H1 (cell line): ENCODE measurements around the gene RBCK1. TPM values are rescaled to one million over a fixed set of nuclear protein-coding genes. Genes with fewer than 3 reads are reported as not detected.

Experiments
- CTCF ChIA-PET: fragments of 300-600 bp; sonication (Branson Sonifier 250); formaldehyde crosslinking; loops from one replicate; lab custom pipeline; 2021; ENCODE audit not compliant: partially characterized antibody; lab: Charles Lee
- POLR2A ChIA-PET: fragments of 300-600 bp; sonication (Branson Sonifier 250); formaldehyde crosslinking; loops from one replicate; lab custom pipeline; 2021; ENCODE audit warnings: inconsistent platforms; ENCODE audit not compliant: partially characterized antibody; lab: Charles Lee
- DNase-seq, 2 experiments: peaks; one replicate each; pipeline versions ENCODE4 v3.0.0 to v3.0.0-alpha.2; 2010 to 2022; ENCODE audit warnings: low spot score in 2 of 2, low read depth in 1 of 2, mixed read lengths in 1 of 2
- FAIRE-seq: peaks from 2 replicates; lab custom pipeline; 2011; peaks lifted over from hg19 to GRCh38; lab: Jason Lieb, UNC
- H2AFZ ChIP-seq: 2 replicates; pipeline ENCODE4 v1.8.1; 2012; ENCODE audit warnings: low read length, inconsistent platforms
- H2AK5ac ChIP-seq: 2 replicates; pipeline ENCODE4 v1.6.1; 2013; ENCODE audit warnings: low read depth, low read length
- H2BK120ac ChIP-seq: replicated peaks from 2 replicates; pipeline ENCODE3; 2013; ENCODE audit warnings: low read depth, low read length, inconsistent platforms
- H2BK12ac ChIP-seq: 2 replicates; pipeline ENCODE4 v1.6.1; 2013; ENCODE audit warnings: low read depth, low read length
- H2BK15ac ChIP-seq: 2 replicates; pipeline ENCODE4 v1.6.1; 2013; ENCODE audit warnings: low read length
- H2BK20ac ChIP-seq: 2 replicates; pipeline ENCODE4 v1.6.1; 2013; ENCODE audit warnings: low read length
- H2BK5ac ChIP-seq: 2 replicates; pipeline ENCODE4 v1.6.1; 2013; ENCODE audit warnings: low read depth, low read length
- H3K14ac ChIP-seq: 2 replicates; pipeline ENCODE4 v1.6.1; 2013; ENCODE audit warnings: inconsistent platforms; ENCODE audit not compliant: insufficient read length
- H3K18ac ChIP-seq: 2 replicates; pipeline ENCODE4 v1.6.1; 2013; ENCODE audit warnings: low read length; ENCODE audit errors: extremely low read depth
- H3K23ac ChIP-seq: 2 replicates; pipeline ENCODE4 v1.6.1; 2013; ENCODE audit warnings: inconsistent platforms; ENCODE audit not compliant: insufficient read length
- H3K23me2 ChIP-seq: 2 replicates; pipeline ENCODE4 v1.6.1; 2013; ENCODE audit warnings: low read depth, low read length
- H3K27ac ChIP-seq: 2 replicates; pipeline ENCODE4 v1.6.1; 2011; ENCODE audit warnings: low read depth, low read length, inconsistent platforms
- H3K27me3 ChIP-seq, 4 experiments: replicated peaks in 1 of 4; 1 replicate in 1 of 4; 2 replicates in 3 of 4; pipeline versions ENCODE4 v1.6.1 to v1.8.1; 2011 to 2013; ENCODE audit warnings: low read length in 3 of 4, mild to moderate bottlenecking in 3 of 4, inconsistent platforms in 2 of 4, mixed read lengths in 2 of 4, moderate library complexity in 1 of 4; ENCODE audit not compliant: control insufficient read depth in 3 of 4, insufficient read depth in 3 of 4; ENCODE audit errors: extremely low read depth in 1 of 4
- H3K36me3 ChIP-seq, 4 experiments: 2 replicates each; pipeline versions ENCODE4 v1.6.1 to v1.8.1; 2011 to 2013; ENCODE audit warnings: mild to moderate bottlenecking in 4 of 4, low read length in 3 of 4, moderate library complexity in 2 of 4, control low read depth in 1 of 4, inconsistent platforms in 1 of 4; ENCODE audit not compliant: insufficient read depth in 4 of 4, control insufficient read depth in 2 of 4
- H3K4ac ChIP-seq: replicated peaks from 2 replicates; pipeline ENCODE3; 2013; ENCODE audit warnings: low read length, low read depth, mixed read lengths, inconsistent platforms; ENCODE audit not compliant: insufficient read length
- H3K4me1 ChIP-seq, 4 experiments: replicated peaks in 1 of 4; 1 replicate in 1 of 4; 2 replicates in 3 of 4; pipeline versions ENCODE4 v1.6.1 to v1.8.1; 2011 to 2013; ENCODE audit warnings: low read length in 3 of 4, inconsistent platforms in 2 of 4, mixed read lengths in 1 of 4; ENCODE audit not compliant: insufficient read depth in 4 of 4, control insufficient read depth in 3 of 4
- H3K4me2 ChIP-seq, 2 experiments: 2 replicates each; pipeline versions ENCODE4 v1.6.1 to v1.8.1; 2011 to 2013; ENCODE audit warnings: low read depth in 2 of 2, low read length in 2 of 2, control low read depth in 1 of 2, inconsistent platforms in 1 of 2, mild to moderate bottlenecking in 1 of 2; ENCODE audit not compliant: insufficient read depth in 1 of 2
- H3K4me3 ChIP-seq, 4 experiments: fragments of 200-600, 300-600 bp in 1 of 4; sonication (generic), shearing (Covaris generic), sonication (Bioruptor Twin) in 1 of 4; 2 replicates each; pipeline versions ENCODE4 v1.5.1 to v1.8.1; 2011 to 2016; ENCODE audit warnings: low read length in 4 of 4, low read depth in 3 of 4, control low read depth in 2 of 4, inconsistent platforms in 2 of 4, mild to moderate bottlenecking in 2 of 4, mixed read lengths in 1 of 4, moderate library complexity in 1 of 4; ENCODE audit not compliant: insufficient read depth in 2 of 4; ENCODE audit errors: extremely low read depth in 1 of 4
- H3K56ac ChIP-seq: replicated peaks from 2 replicates; pipeline ENCODE3; 2013; ENCODE audit warnings: low read depth, mild to moderate bottlenecking, mixed read lengths, low read length, inconsistent platforms; ENCODE audit not compliant: insufficient read length
- H3K79me1 ChIP-seq: 2 replicates; pipeline ENCODE4 v1.6.1; 2013; ENCODE audit warnings: low read depth, low read length, control low read depth
- H3K79me2 ChIP-seq, 2 experiments: 2 replicates each; pipeline versions ENCODE4 v1.6.1 to v1.8.1; 2012 to 2013; ENCODE audit warnings: low read length in 2 of 2, mild to moderate bottlenecking in 2 of 2, inconsistent platforms in 1 of 2; ENCODE audit not compliant: insufficient read depth in 2 of 2, control insufficient read depth in 1 of 2
- H3K9ac ChIP-seq, 4 experiments: replicated peaks in 1 of 4; 1 replicate in 1 of 4; 2 replicates in 3 of 4; pipeline versions ENCODE4 v1.6.1 to v1.8.1; 2011 to 2013; ENCODE audit warnings: low read depth in 3 of 4, low read length in 3 of 4, control low read depth in 2 of 4, mild to moderate bottlenecking in 2 of 4, moderate library complexity in 2 of 4, inconsistent platforms in 1 of 4; ENCODE audit errors: extremely low read depth in 1 of 4
- H3K9me3 ChIP-seq, 2 experiments: 2 replicates each; pipeline versions ENCODE4 v1.6.1 to v1.8.1; 2012 to 2013; ENCODE audit warnings: mild to moderate bottlenecking in 2 of 2, moderate library complexity in 2 of 2, control low read depth in 1 of 2, inconsistent platforms in 1 of 2, low read depth in 1 of 2, low read length in 1 of 2, mixed read lengths in 1 of 2; ENCODE audit not compliant: insufficient read depth in 2 of 2
- H4K20me1 ChIP-seq, 2 experiments: replicated peaks in 1 of 2; 2 replicates each; pipeline versions ENCODE3 to v1.8.1; 2011 to 2013; ENCODE audit warnings: inconsistent platforms in 2 of 2, low read length in 2 of 2, mild to moderate bottlenecking in 1 of 2; ENCODE audit not compliant: insufficient read depth in 2 of 2, control insufficient read depth in 1 of 2
- H4K5ac ChIP-seq: 2 replicates; pipeline ENCODE4 v1.6.1; 2013; ENCODE audit warnings: low read length, low read depth, mixed read lengths, inconsistent platforms; ENCODE audit not compliant: insufficient read length
- H4K8ac ChIP-seq: 2 replicates; pipeline ENCODE4 v1.8.0; 2013; ENCODE audit warnings: mild to moderate bottlenecking, moderate library complexity, low read length, inconsistent platforms; ENCODE audit not compliant: insufficient read depth; ENCODE audit errors: extremely low read depth
- H4K91ac ChIP-seq: replicated peaks from 2 replicates; pipeline ENCODE3; 2013; ENCODE audit warnings: low read length, mixed read lengths, inconsistent platforms; ENCODE audit not compliant: insufficient read length
- BCL11A ChIP-seq, 2 experiments: IDR thresholded peaks; one replicate each; pipeline ENCODE4 v1.6.1; 2011; ENCODE audit warnings: low read depth in 2 of 2, low read length in 2 of 2, mild to moderate bottlenecking in 2 of 2
- FOSL1 ChIP-seq: IDR thresholded peaks from 2 replicates; pipeline ENCODE4 v1.6.1; 2011; ENCODE audit warnings: mild to moderate bottlenecking, low read depth, low read length, moderate library complexity; ENCODE audit not compliant: insufficient read depth
- HDAC2 ChIP-seq, 2 experiments: fragments of 300-600 bp in 1 of 2; sonication (generic) in 1 of 2; IDR thresholded peaks; 2 replicates each; pipeline ENCODE4 v1.6.1; 2011 to 2012; ENCODE audit warnings: low read depth in 2 of 2, low read length in 2 of 2, mild to moderate bottlenecking in 2 of 2, moderate library complexity in 2 of 2, borderline replicate concordance in 1 of 2, inconsistent platforms in 1 of 2
- MAFK ChIP-seq: IDR thresholded peaks from 2 replicates; pipeline ENCODE4 v1.6.1; 2012; ENCODE audit warnings: low read depth, mild to moderate bottlenecking, improper control_type of control experiment, low read length
- PHF8 ChIP-seq: fragments of 200-600 bp; sonication (generic); conservative IDR thresholded peaks from 2 replicates; pipeline ENCODE4 v1.7.1; 2012; ENCODE audit warnings: low read depth, mild to moderate bottlenecking, inconsistent platforms, low read length, moderate library complexity
- POLR2AphosphoS5 ChIP-seq: IDR thresholded peaks from 2 replicates; pipeline ENCODE4 v1.6.1; 2011; ENCODE audit warnings: low read depth, low read length
- WGBS, 2 experiments: shearing (Covaris generic) in 1 of 2; methylation state at CpG; one replicate each; pipeline versions ENCODE4 v1.1.6 to v1.1.7; 2013 to 2015; ENCODE audit warnings: low lambda C conversion rate in 2 of 2, mixed read lengths in 2 of 2, inconsistent platforms in 1 of 2, low coverage in 1 of 2, missing lambda C conversion rate in 1 of 2; ENCODE audit not compliant: insufficient replicate concordance in 2 of 2, insufficient coverage in 1 of 2, insufficient read length in 1 of 2; ENCODE audit errors: extremely low coverage in 1 of 2, missing lambda C conversion rate in 1 of 2; 5-methylcytosine and 5-hydroxymethylcytosine counted together
- long read RNA-seq, 2 experiments: library from RNA in 1 of 2; library from capped mRNA in 1 of 2; stranded (forward); transcript quantifications; one replicate each; pipeline ENCODE4 v2.0.0, GENCODE V29; 2021; ENCODE audit warnings: inconsistent platforms in 1 of 2
- polyA minus RNA-seq, 3 experiments: library from RNA; depleted of rRNA, polyadenylated mRNA; stranded (reverse); fragments of >200 nt; gene quantifications; 1 replicate in 2 of 3; 2 replicates in 1 of 3; pipeline ENCODE4 v1.2.3, GENCODE V29; 2011
- polyA plus RNA-seq, 7 experiments: library from polyadenylated mRNA; depleted of rRNA in 3 of 7; stranded (reverse) in 5 of 7; unstranded in 2 of 7; fragments of >200 nt in 5 of 7; fragments of 200-250 nt in 2 of 7; gene quantifications; 1 replicate in 5 of 7; 2 replicates in 1 of 7; 4 replicates in 1 of 7; pipeline versions ENCODE4 v1.2.1 to v1.2.3, GENCODE V29; 2011 to 2013; ENCODE audit warnings: missing spikeins in 2 of 7, mixed read lengths in 2 of 7
- total RNA-seq: library from RNA; stranded (reverse); fragmentation: NEBNext Ultra II Directional; extraction: Animal tissue kit (Norgen Biotek cat#: 25700); gene quantifications from 2 replicates; pipeline ENCODE4 v1.2.1, GENCODE V29; 2021

RBCK1 gene
- total RNA-seq = 48.7 and 54.7 TPM in 2 replicates
- polyA plus RNA-seq (2011; rRNA removed) = 43.1 and 60.1 TPM in 2 replicates
- 42.6 TPM for polyA plus RNA-seq (2011; cell fraction: cytosol; rRNA removed)
- 121 TPM for polyA plus RNA-seq (2011; cell fraction: nucleus; rRNA removed)
- 61.2 to 71.1 TPM (median 65.0 TPM) in 4 replicates for polyA plus RNA-seq (2012, experiment 1 of 2)
- polyA plus RNA-seq (2012, experiment 2 of 2) = 49.7 TPM
- 42.6 TPM for polyA plus RNA-seq (2013, experiment 1 of 2)
- 41.0 TPM for polyA plus RNA-seq (2013, experiment 2 of 2)
- polyA minus RNA-seq (2011; rRNA and poly(A)+ RNA removed) = 25.1 and 25.9 TPM in 2 replicates
- 20.8 TPM for polyA minus RNA-seq (2011; cell fraction: cytosol; rRNA and poly(A)+ RNA removed)
- 32.7 TPM for polyA minus RNA-seq (2011; cell fraction: nucleus; rRNA and poly(A)+ RNA removed)
- long read RNA-seq, experiment 1, transcript RBCK1-213 (3 exons, 1,200 nt) = major isoform, 14 of 25 reads
- long read RNA-seq, experiment 1, partial matches to known transcripts = 8 of 25 reads
- long read RNA-seq, experiment 1, other reads (novel, unspliced or antisense) = 2 of 25 reads
- long read RNA-seq, experiment 2, partial matches to known transcripts = 1 of 1 reads
- long read RNA-seq, experiment 2, other reads (novel, unspliced or antisense) = 0 of 1 reads

GRCh38 chr20:407953-408842 lies at the start of gene RBCK1:
RBCK1 (plus strand) TSS chr20:408299; CDS start chr20:408758, 459 bp downstream.
- Histone ChIP-seq H4K8ac (peak within 1 kb of the TSS; percentile 91), H3K4me3 (peak within 1 kb of the TSS; percentile 89 to 100 (median 98)), H2AK5ac (no peak within 1 kb of the TSS), H2BK15ac (peak within 1 kb of the TSS; percentile 97; the same call in 1 of the 2 replicates), H3K18ac (peak within 1 kb of the TSS; percentile 96), H3K9ac (peak within 1 kb of the TSS; percentile 58 to 89 (median 76)), H2BK5ac (peak within 1 kb of the TSS; percentile 94), H4K5ac (peak within 1 kb of the TSS; percentile 81), H2BK12ac (peak within 1 kb of the TSS; percentile 39; the same call in 1 of the 2 replicates), H3K36me3 (peaks cover 0 to 21% (median 9%) of the 10 kb centered on the region in 4 experiments; a peak in 6 of 8 replicates), H3K27me3 (no peaks in the 10 kb centered on the region), H2BK20ac (peak within 1 kb of the TSS; percentile 13; the same call in 1 of the 2 replicates), H3K56ac (peak within 1 kb of the TSS; percentile 90), H2BK120ac (no peak within 1 kb of the TSS), H4K91ac (peak within 1 kb of the TSS; percentile 47), H3K79me1 (peaks cover 12% of the 10 kb centered on the region), H3K4me1 (peaks cover 0 to 10% (median 6%) of the 10 kb centered on the region in 4 experiments; a peak in 5 of 7 replicates), H3K23me2 (peaks cover 13% of the 10 kb centered on the region), H3K14ac (peak within 1 kb of the TSS; percentile 73), H3K9me3 (peaks cover 0 to 8% of the 10 kb centered on the region in 2 experiments; a peak in 3 of 4 replicates), H3K79me2 (peaks cover 0 to 37% of the 10 kb centered on the region in 2 experiments; a peak in 2 of 4 replicates), H4K20me1 (peaks cover 0 to 4% of the 10 kb centered on the region in 2 experiments), H3K4me2 (peak within 1 kb of the TSS; percentile 87 to 98), H2AFZ (peak within 1 kb of the TSS; percentile 36), H3K23ac (no peak within 1 kb of the TSS), H3K27ac (peak within 1 kb of the TSS; percentile 45; the same call in 1 of the 2 replicates), H3K4ac (peak within 1 kb of the TSS; percentile 96)
- FAIRE-seq = no peak
- CTCF ChIA-PET = interaction anchor here (0.8 to 2.6 kb wide), 9 partner anchors 12 to 71 kb away, joined by 3 to 11 read pairs (median 5); partner anchors contain the start of gene TRIB3
- WGBS, 2 experiments = 1% methylated on average over 26 of the region's 87 CpGs; no CpG with 5 or more reads in 1 of the 2 experiments
- POLR2A ChIA-PET = interaction anchor here (0.6 to 2.6 kb wide), 24 partner anchors 10 to 342 kb away, joined by 3 to 31 read pairs (median 4); partner anchors contain the start of genes CSNK2A1, SOX12 and TRIB3
- DNase-seq = peak in 1 of 2 experiments; percentile 87
- peak; percentile 68 for TF ChIP-seq PHF8
- TF ChIP-seq POLR2AphosphoS5 = no peak; the same call in 1 of the 2 replicates
- peak; percentile 35 to 69; a peak in 2 of 4 replicates for TF ChIP-seq HDAC2 (IDR thresholded peaks at IDR 0.05; ENCODE audit: borderline replicate concordance in 1 of 2, low read depth in 2 of 2, low read length in 2 of 2)
- TF ChIP-seq FOSL1 = no peak
- no peak for TF ChIP-seq BCL11A (IDR thresholded peaks at IDR 0.05; ENCODE audit: low read depth in 2 of 2, low read length in 2 of 2)
- no peak for TF ChIP-seq MAFK
